H9 (cell line): ENCODE data around the gene EPHB3. TPM values are rescaled to one million over a fixed set of nuclear protein-coding genes. Genes with fewer than 3 reads are reported as not detected.

Source experiments
- DNase-seq: peaks from one replicate; pipeline ENCODE4 v3.0.0-alpha.2; 2017
- H2AFZ ChIP-seq: one replicate; pipeline ENCODE4 v1.6.1; 2013; ENCODE audit warnings: mild to moderate bottlenecking, low read length, control low read depth, moderate library complexity
- H2AK5ac ChIP-seq: 2 replicates; pipeline ENCODE4 v1.6.1; 2013; ENCODE audit warnings: low read length, control low read depth, mixed read lengths; ENCODE audit not compliant: insufficient read length
- H2BK120ac ChIP-seq: one replicate; pipeline ENCODE4 v1.6.1; 2013; ENCODE audit warnings: low read depth, mild to moderate bottlenecking, low read length, control low read depth, inconsistent platforms; ENCODE audit not compliant: poor library complexity, severe bottlenecking
- H2BK12ac ChIP-seq: 2 replicates; pipeline ENCODE4 v1.6.1; 2013; ENCODE audit warnings: low read length, control low read depth, mixed read lengths, low read depth; ENCODE audit not compliant: insufficient read length
- H2BK15ac ChIP-seq: 2 replicates; pipeline ENCODE4 v1.6.1; 2013; ENCODE audit warnings: low read depth, low read length, control low read depth
- H2BK20ac ChIP-seq: one replicate; pipeline ENCODE4 v1.6.1; 2013; ENCODE audit warnings: low read depth, mild to moderate bottlenecking, low read length, control low read depth, inconsistent platforms; ENCODE audit not compliant: poor library complexity, severe bottlenecking
- H2BK5ac ChIP-seq: 2 replicates; pipeline ENCODE4 v1.6.1; 2013; ENCODE audit warnings: low read length, control low read depth, mixed read lengths; ENCODE audit not compliant: insufficient read length
- H3K14ac ChIP-seq: 2 replicates; pipeline ENCODE4 v1.6.1; 2013; ENCODE audit warnings: low read length, control low read depth; ENCODE audit not compliant: insufficient read depth
- H3K18ac ChIP-seq: 2 replicates; pipeline ENCODE4 v1.6.1; 2013; ENCODE audit warnings: low read depth, mild to moderate bottlenecking, mixed read lengths, low read length, control low read depth; ENCODE audit not compliant: insufficient read length
- H3K23ac ChIP-seq: 2 replicates; pipeline ENCODE4 v1.6.1; 2013; ENCODE audit warnings: low read length, control low read depth, mixed read lengths, low read depth; ENCODE audit not compliant: insufficient read length
- H3K23me2 ChIP-seq: 2 replicates; pipeline ENCODE4 v1.6.1; 2013; ENCODE audit warnings: low read depth, mild to moderate bottlenecking, mixed read lengths, low read length, control low read depth; ENCODE audit not compliant: insufficient read length, poor library complexity, severe bottlenecking
- H3K27ac ChIP-seq: 2 replicates; pipeline ENCODE4 v1.5.1; 2013; ENCODE audit warnings: low read length, control low read depth, mixed read lengths, low read depth; ENCODE audit not compliant: insufficient read length
- H3K27me3 ChIP-seq: 2 replicates; pipeline ENCODE4 v1.6.1; 2013; ENCODE audit warnings: low read length, control low read depth, inconsistent platforms; ENCODE audit not compliant: insufficient read depth
- H3K4ac ChIP-seq: 2 replicates; pipeline ENCODE4 v1.6.1; 2013; ENCODE audit warnings: low read depth, mild to moderate bottlenecking, control low read depth, inconsistent platforms, low read length, moderate library complexity
- H3K4me1 ChIP-seq: 2 replicates; pipeline ENCODE4 v1.6.1; 2013; ENCODE audit warnings: low read length, control low read depth, inconsistent platforms; ENCODE audit not compliant: insufficient read depth
- H3K4me2 ChIP-seq: 2 replicates; pipeline ENCODE4 v1.6.1; 2013; ENCODE audit warnings: low read length, control low read depth, mixed read lengths; ENCODE audit not compliant: insufficient read length, insufficient read depth
- H3K56ac ChIP-seq: 2 replicates; pipeline ENCODE4 v1.6.1; 2013; ENCODE audit warnings: low read depth, mild to moderate bottlenecking, mixed read lengths, low read length, control low read depth; ENCODE audit not compliant: insufficient read length
- H3K79me1 ChIP-seq: 2 replicates; pipeline ENCODE4 v1.6.1; 2013; ENCODE audit warnings: low read depth, mild to moderate bottlenecking, moderate library complexity, low read length, control low read depth, inconsistent platforms; ENCODE audit not compliant: insufficient read depth, poor library complexity, severe bottlenecking
- H3K79me2 ChIP-seq: 2 replicates; pipeline ENCODE4 v1.6.1; 2013; ENCODE audit warnings: low read length, control low read depth, inconsistent platforms; ENCODE audit not compliant: insufficient read depth
- H3K9ac ChIP-seq: 2 replicates; pipeline ENCODE4 v1.6.1; 2013; ENCODE audit warnings: low read length, control low read depth, mixed read lengths; ENCODE audit not compliant: insufficient read length; ENCODE audit errors: extremely low read depth
- H3K9me3 ChIP-seq: one replicate; pipeline ENCODE4 v1.6.1; 2013; ENCODE audit warnings: low read depth, low read length, inconsistent platforms; ENCODE audit not compliant: control insufficient read depth
- H3T11ph ChIP-seq: one replicate; pipeline ENCODE4 v1.6.1; 2013; ENCODE audit warnings: mild to moderate bottlenecking, low read length, control low read depth, inconsistent platforms
- H4K20me1 ChIP-seq: one replicate; pipeline ENCODE4 v1.6.1; 2013; ENCODE audit not compliant: control insufficient read depth, insufficient read length, insufficient read depth
- H4K5ac ChIP-seq: 2 replicates; pipeline ENCODE4 v1.6.1; 2013; ENCODE audit warnings: low read depth, mild to moderate bottlenecking, mixed read lengths, low read length, control low read depth; ENCODE audit not compliant: insufficient read length
- H4K8ac ChIP-seq: replicated peaks from 2 replicates; pipeline ENCODE4 v1.6.1; 2013; ENCODE audit warnings: low read length, control low read depth, mixed read lengths, low read depth; ENCODE audit not compliant: insufficient read length
- H4K91ac ChIP-seq: 2 replicates; pipeline ENCODE4 v1.6.1; 2013; ENCODE audit warnings: low read depth, mild to moderate bottlenecking, moderate library complexity, mixed read lengths, low read length, control low read depth; ENCODE audit not compliant: insufficient read length
- H3K27ac Mint-ChIP-seq, 3 experiments: 2 replicates in 2 of 3; 3 replicates in 1 of 3; pipeline ENCODE4 v1.8.0; 2020 to 2021; ENCODE audit warnings: mixed read lengths in 3 of 3, mild to moderate bottlenecking in 1 of 3, moderate library complexity in 1 of 3
- H3K27me3 Mint-ChIP-seq: 2 replicates; pipeline ENCODE4 v1.8.0; 2021; ENCODE audit warnings: low read depth, mild to moderate bottlenecking, moderate library complexity, mixed read lengths
- H3K36me3 Mint-ChIP-seq, 3 experiments: 2 replicates in 2 of 3; 3 replicates in 1 of 3; pipeline ENCODE4 v1.8.0; 2020 to 2021; ENCODE audit warnings: low read depth in 3 of 3, mixed read lengths in 3 of 3; ENCODE audit not compliant: insufficient read depth in 1 of 3
- H3K4me1 Mint-ChIP-seq, 2 experiments: 2 replicates each; pipeline ENCODE4 v1.8.0; 2020; ENCODE audit warnings: mixed read lengths in 2 of 2
- H3K4me3 Mint-ChIP-seq, 2 experiments: 2 replicates in 1 of 2; 3 replicates in 1 of 2; pipeline ENCODE4 v1.8.0; 2020 to 2021; ENCODE audit warnings: mild to moderate bottlenecking in 2 of 2, mixed read lengths in 2 of 2, moderate library complexity in 1 of 2
- H3K9me3 Mint-ChIP-seq, 2 experiments: 2 replicates in 1 of 2; 3 replicates in 1 of 2; pipeline ENCODE4 v1.8.0; 2020; ENCODE audit warnings: mild to moderate bottlenecking in 2 of 2, mixed read lengths in 2 of 2, moderate library complexity in 1 of 2
- CTCF ChIP-seq: fragments of 200-600 bp; sonication (generic); conservative IDR thresholded peaks from 3 replicates; pipeline ENCODE4 v1.8.0; 2021; ENCODE audit warnings: antibody characterized with exemption, mild to moderate bottlenecking
- WGBS: extraction: QIAGEN DNeasy Blood & Tissue Kit; methylation state at CpG from one replicate; pipeline ENCODE4 v1.1.7; 2013; ENCODE audit warnings: missing lambda C conversion rate, low lambda C conversion rate, mixed read lengths; ENCODE audit not compliant: insufficient read length; ENCODE audit errors: extremely low coverage; 5-methylcytosine and 5-hydroxymethylcytosine counted together
- total RNA-seq: library from RNA; stranded (reverse); gene quantifications from 2 replicates; pipeline ENCODE4 v1.2.1, GENCODE V29; 2021

EPHB3 gene
- total RNA-seq, 1 experiment from 2014 or later, result 1.0 TPM

GRCh38 chr3:184539801-184540435, 21.7 kb upstream of the EPHB3 start:
- H3K27ac ChIP-seq, result no peak overlapping the region
- peak; percentile 63 for TF ChIP-seq CTCF
- H3K9me3 Mint-ChIP-seq, result no peaks in the 10 kb centered on the region; a peak in 2 of 5 replicates
- no peak overlapping the region for H3K23ac ChIP-seq
- no peak overlapping the region for H3K4me2 ChIP-seq
- H3K56ac ChIP-seq, result no peak overlapping the region
- DNase-seq, result peak; percentile 80
- H3T11ph ChIP-seq, result no peak overlapping the region
- no peaks in the 10 kb centered on the region for H3K9me3 ChIP-seq
- H3K27me3 ChIP-seq, result no peaks in the 10 kb centered on the region; the same call in 1 of the 2 replicates
- no peak overlapping the region for H2BK12ac ChIP-seq
- no peak overlapping the region for H3K18ac ChIP-seq
- no peak overlapping the region for H3K9ac ChIP-seq
- H3K4ac ChIP-seq, result no peak overlapping the region
- no peak overlapping the region for H2BK15ac ChIP-seq
- H4K8ac ChIP-seq, result no peak overlapping the region
- no peaks in the 10 kb centered on the region for H4K20me1 ChIP-seq
- no peak overlapping the region for H3K14ac ChIP-seq
- H3K4me3 Mint-ChIP-seq, result no peak overlapping the region
- no peak overlapping the region for H2AFZ ChIP-seq
- H3K23me2 ChIP-seq, result peaks cover 3% of the 10 kb centered on the region
- H3K79me2 ChIP-seq, result no peaks in the 10 kb centered on the region
- no peak overlapping the region for H4K91ac ChIP-seq
- H3K36me3 Mint-ChIP-seq, result no peaks in the 10 kb centered on the region
- peak overlapping the region in 1 of 3 experiments; percentile 97; a peak in 2 of 7 replicates for H3K27ac Mint-ChIP-seq
- H2AK5ac ChIP-seq, result no peak overlapping the region
- WGBS, result no CpG with 5 or more reads among the region's 16 CpGs
- no peak overlapping the region for H2BK20ac ChIP-seq
- H2BK120ac ChIP-seq, result no peak overlapping the region
- H3K4me1 ChIP-seq, result no peaks in the 10 kb centered on the region; the same call in 1 of the 2 replicates
- H3K27me3 Mint-ChIP-seq, result peaks cover 20% of the 10 kb centered on the region
- no peak overlapping the region for H2BK5ac ChIP-seq
- no peaks in the 10 kb centered on the region for H3K79me1 ChIP-seq
- H3K4me1 Mint-ChIP-seq, result peaks cover 24 to 38% of the 10 kb centered on the region in 2 experiments
- no peak overlapping the region for H4K5ac ChIP-seq
